Measurements from ENCODE around the gene ITPR2.

Gene ITPR2

DNA sequence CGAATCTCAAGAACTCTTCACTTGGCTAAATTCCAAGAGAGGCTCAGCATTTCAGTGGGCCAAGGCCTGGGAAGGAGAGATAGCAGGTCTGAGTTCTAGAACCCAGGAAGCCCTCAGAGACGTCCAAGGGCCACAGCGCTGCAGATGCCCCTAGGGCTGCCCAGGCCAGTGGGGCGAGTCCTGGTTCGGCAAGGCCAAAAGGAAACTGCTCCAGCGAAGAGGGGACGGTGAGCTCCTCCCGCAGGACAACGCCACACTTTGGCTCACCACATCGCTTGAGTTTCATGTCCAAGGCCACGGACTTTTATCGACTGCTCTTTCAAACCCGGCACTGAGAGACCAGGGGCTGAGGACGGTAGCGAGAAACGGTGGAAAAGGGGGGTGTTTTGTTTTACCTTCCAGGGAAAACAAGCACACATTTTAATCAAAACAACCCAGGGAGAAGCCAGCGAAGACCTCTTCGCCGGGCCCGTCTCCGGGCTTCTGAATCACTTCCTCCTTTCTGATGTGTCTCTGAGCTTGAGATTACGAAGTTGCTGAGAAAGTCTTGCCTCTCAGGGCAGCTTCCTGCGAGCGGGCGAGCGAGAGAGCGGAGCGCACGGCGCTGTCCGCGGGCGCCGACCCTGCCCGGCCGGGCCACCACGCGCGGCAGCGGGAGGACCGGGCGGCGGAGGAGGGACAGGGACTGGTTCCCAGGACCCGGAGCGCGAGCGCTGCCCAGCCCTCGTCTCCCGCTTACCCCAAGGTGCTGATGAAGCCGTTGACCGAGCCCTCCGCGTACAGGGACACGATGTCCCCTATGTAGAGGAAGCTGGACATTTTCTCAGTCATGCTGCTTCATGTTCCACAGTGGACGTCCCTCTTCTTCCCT lies 808 bp downstream of the ITPR2 start:
- intact Hi-C loops (cut with DNase I; ENCODE audit: low total_unique reads), result loop anchor here (10.0 kb wide), 1 partner anchor 183 kb away; the partner anchor contains the start of gene TM7SF3
- Histone ChIP-seq H3K9me3 (no peaks in the 10 kb centered on the region), H3K36me3 (no peaks in the 10 kb centered on the region), H3K4me3 (peak overlapping the region; percentile 68 to 93), H3K27me3 (no peaks in the 10 kb centered on the region), H3K27ac (peak overlapping the region; percentile 94 to 97), H3K4me1 (peaks cover 0 to 16% (median 12%) of the 10 kb centered on the region in 4 donors)
- TF ChIP-seq, protein P1, sequence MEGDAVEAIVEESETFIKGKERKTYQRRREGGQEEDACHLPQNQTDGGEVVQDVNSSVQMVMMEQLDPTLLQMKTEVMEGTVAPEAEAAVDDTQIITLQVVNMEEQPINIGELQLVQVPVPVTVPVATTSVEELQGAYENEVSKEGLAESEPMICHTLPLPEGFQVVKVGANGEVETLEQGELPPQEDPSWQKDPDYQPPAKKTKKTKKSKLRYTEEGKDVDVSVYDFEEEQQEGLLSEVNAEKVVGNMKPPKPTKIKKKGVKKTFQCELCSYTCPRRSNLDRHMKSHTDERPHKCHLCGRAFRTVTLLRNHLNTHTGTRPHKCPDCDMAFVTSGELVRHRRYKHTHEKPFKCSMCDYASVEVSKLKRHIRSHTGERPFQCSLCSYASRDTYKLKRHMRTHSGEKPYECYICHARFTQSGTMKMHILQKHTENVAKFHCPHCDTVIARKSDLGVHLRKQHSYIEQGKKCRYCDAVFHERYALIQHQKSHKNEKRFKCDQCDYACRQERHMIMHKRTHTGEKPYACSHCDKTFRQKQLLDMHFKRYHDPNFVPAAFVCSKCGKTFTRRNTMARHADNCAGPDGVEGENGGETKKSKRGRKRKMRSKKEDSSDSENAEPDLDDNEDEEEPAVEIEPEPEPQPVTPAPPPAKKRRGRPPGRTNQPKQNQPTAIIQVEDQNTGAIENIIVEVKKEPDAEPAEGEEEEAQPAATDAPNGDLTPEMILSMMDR (IDR thresholded peaks at IDR 0.05), result peak in 1 of 2 experiments; percentile 12
- peak; percentile 53 to 82 for DNase-seq

DNA sequence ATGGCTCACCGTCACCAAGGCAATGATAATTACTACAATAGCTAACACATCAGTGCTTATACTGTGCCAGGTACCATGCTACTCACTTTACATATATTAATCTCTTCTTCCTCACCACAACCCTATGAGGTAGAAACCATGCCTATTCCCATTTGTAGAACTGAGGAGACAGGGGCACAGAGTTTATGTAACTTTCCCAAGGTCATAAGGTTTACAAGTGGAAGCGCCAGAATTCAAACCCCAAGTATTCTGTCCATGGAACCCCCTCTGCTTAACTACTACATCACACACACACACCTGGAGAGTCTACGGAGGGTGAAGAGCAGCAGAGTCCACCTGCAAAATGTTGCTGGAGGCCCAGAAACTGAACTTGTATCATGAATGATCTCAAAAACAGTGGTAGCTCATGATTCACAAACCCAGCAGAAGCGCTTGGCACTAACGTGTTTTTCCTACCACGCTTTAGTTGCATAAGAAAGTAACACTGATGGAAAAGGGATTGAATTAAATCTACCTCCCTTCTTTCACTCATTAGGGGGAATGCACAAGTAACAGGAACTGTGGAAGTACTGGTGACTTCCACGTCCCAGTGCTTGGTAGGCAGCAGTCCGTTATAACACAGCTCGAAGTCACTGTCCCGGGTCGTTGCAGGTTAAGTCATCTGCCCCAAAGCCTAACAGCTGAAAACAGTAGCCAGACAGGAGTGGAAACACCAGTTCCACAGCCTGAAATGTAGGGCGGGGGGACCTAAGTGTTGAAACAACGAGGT lies 2.0 kb downstream of the ITPR2 start:
- Histone ChIP-seq H3K27me3 (no peaks in the 10 kb centered on the region), H3K9me3 (no peaks in the 10 kb centered on the region), H3K27ac (no peak overlapping the region), H3K36me3 (no peaks in the 10 kb centered on the region), H3K4me1 (peaks cover 0 to 16% (median 12%) of the 10 kb centered on the region in 4 donors), H3K4me3 (peak overlapping the region; percentile 14 to 21)
- TF ChIP-seq, protein P1 (IDR thresholded peaks at IDR 0.05), result no peak
- intact Hi-C loops (cut with DNase I; ENCODE audit: low total_unique reads), result loop anchor here (10.0 kb wide), 1 partner anchor 184 kb away; the partner anchor contains the start of gene TM7SF3
- DNase-seq, result no peak

DNA sequence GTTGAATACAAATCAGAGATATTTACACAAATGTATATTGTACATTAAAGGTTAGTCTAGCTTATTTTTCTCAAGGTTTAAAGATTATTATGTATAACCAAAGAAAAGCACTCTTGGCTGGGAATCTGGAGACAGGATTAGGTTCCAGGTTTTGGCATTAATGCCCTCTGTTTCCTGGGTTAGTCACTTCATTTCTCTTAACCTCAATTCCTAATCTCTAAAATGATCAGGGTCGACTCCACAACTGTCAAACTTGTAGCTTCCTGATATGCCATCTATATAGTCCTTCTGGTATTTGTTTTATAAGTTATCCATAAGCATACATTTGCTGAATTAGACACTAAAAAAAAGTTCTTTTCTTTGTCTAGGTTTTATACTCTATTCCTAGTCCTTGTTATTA lies 2.6 kb downstream of the ITPR2 start:
- H3K4me3 ChIP-seq, result peak overlapping the region in 1 of 2 donors; percentile 21
- H3K4me1 ChIP-seq, result peaks cover 0 to 16% (median 12%) of the 10 kb centered on the region in 4 donors
- no peak for DNase-seq
- no peaks in the 10 kb centered on the region for H3K27me3 ChIP-seq
- intact Hi-C loops (cut with DNase I; ENCODE audit: low total_unique reads), result loop anchor here (10.0 kb wide), 1 partner anchor 184 kb away; the partner anchor contains the start of gene TM7SF3
- no peaks in the 10 kb centered on the region for H3K36me3 ChIP-seq
- TF ChIP-seq, protein P1 (IDR thresholded peaks at IDR 0.05), result no peak
- no peak overlapping the region for H3K27ac ChIP-seq
- H3K9me3 ChIP-seq, result no peaks in the 10 kb centered on the region

DNA sequence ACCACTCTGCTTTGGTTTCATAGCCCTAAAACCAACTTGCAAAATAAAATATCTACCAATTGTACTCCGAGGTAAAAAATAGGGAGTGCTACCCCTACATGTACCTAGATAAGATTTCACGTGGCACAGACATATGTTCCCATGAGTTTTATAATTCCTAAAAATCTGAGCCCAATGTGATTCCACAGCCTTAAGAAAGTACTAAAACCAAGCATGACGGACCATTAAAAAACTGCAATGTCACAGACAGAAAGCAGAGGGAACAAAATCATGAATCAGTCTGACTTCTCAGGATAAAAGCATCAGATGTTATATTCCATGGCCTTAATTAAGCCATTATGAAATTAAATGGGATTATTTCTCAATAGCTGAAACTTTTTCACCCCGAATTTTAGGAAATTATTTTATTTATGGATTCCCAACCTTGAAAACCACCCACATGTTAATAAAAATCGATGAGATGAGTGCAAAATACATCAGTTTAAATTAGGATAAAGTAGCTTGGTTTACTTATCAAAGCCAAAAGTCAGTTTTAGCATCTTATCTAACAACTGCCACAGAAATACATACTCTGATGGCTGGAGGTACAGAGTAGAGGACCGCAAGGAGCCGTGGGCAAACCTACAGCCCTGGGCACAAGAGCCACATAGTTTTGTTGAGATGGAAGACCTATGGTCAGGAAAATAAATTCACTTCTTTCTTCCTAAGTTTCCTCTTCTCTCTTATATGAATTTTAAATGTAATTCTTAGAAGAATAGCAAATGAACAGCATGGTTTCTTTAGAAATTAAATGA lies 4.5 kb downstream of the ITPR2 start:
- intact Hi-C loops (cut with DNase I; ENCODE audit: low total_unique reads), result no loop called here

More for the DNA sequence above, 4.5 kb downstream of the ITPR2 start:
- H3K4me1 ChIP-seq, result peaks cover 0 to 15% (median 10%) of the 10 kb centered on the region in 4 donors
- no peaks in the 10 kb centered on the region for H3K27me3 ChIP-seq
- DNase-seq, result no peak
- no peak overlapping the region for H3K27ac ChIP-seq
- TF ChIP-seq, protein P1 (IDR thresholded peaks at IDR 0.05), result no peak
- no peak overlapping the region for H3K4me3 ChIP-seq
- H3K36me3 ChIP-seq, result no peaks in the 10 kb centered on the region
- no peaks in the 10 kb centered on the region for H3K9me3 ChIP-seq

Data from tibial artery (tissue), 4 donors.